Measurements from ENCODE around the gene BST2.

- TF ChIP-seq, protein P1, sequence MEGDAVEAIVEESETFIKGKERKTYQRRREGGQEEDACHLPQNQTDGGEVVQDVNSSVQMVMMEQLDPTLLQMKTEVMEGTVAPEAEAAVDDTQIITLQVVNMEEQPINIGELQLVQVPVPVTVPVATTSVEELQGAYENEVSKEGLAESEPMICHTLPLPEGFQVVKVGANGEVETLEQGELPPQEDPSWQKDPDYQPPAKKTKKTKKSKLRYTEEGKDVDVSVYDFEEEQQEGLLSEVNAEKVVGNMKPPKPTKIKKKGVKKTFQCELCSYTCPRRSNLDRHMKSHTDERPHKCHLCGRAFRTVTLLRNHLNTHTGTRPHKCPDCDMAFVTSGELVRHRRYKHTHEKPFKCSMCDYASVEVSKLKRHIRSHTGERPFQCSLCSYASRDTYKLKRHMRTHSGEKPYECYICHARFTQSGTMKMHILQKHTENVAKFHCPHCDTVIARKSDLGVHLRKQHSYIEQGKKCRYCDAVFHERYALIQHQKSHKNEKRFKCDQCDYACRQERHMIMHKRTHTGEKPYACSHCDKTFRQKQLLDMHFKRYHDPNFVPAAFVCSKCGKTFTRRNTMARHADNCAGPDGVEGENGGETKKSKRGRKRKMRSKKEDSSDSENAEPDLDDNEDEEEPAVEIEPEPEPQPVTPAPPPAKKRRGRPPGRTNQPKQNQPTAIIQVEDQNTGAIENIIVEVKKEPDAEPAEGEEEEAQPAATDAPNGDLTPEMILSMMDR (IDR thresholded peaks at IDR 0.05) = no peak
- no peak for TF ChIP-seq POLR2A (IDR thresholded peaks at IDR 0.05)
These were observed 45.0 kb upstream of the BST2 start for GRCh38 chr19:17450264-17451075.

All from prostate gland (tissue), 2 donors.